WI38 (cell line): ENCODE results near the gene ANKHD1.

Experiments used
- H3K4me3 ChIP-seq: 2 replicates; pipeline ENCODE4 v1.5.1; 2011; ENCODE audit warnings: low read depth, mild to moderate bottlenecking, control low read depth, low read length
- CTCF ChIP-seq: IDR thresholded peaks from 2 replicates; pipeline ENCODE4 v1.5.1; 2012; ENCODE audit warnings: low read depth, mild to moderate bottlenecking, control low read depth, low read length

ANKHD1 gene

GRCh38 chr5:140551872-140552271 is 150.2 kb downstream of the ANKHD1 start:
- no peak overlapping the region for H3K4me3 ChIP-seq
- TF ChIP-seq CTCF, result no peak

GRCh38 chr5:140553657-140554056 is 152.0 kb downstream of the ANKHD1 start:
- no peak for TF ChIP-seq CTCF
- no peak overlapping the region for H3K4me3 ChIP-seq

GRCh38 chr5:140554454-140554853 is 152.8 kb downstream of the ANKHD1 start:
- no peak overlapping the region for H3K4me3 ChIP-seq
- no peak for TF ChIP-seq CTCF

- no peak for TF ChIP-seq CTCF
Observed at GRCh38 chr5:140555747-140556312, 154.2 kb downstream of the ANKHD1 start.

GRCh38 chr5:140556438-140556837 is 154.8 kb downstream of the ANKHD1 start:
- peak overlapping the region; percentile 82 for H3K4me3 ChIP-seq
- TF ChIP-seq CTCF, result no peak

More at GRCh38 chr5:140555747-140556312, 154.2 kb downstream of the ANKHD1 start:
- peak overlapping the region; percentile 82 for H3K4me3 ChIP-seq

- peak within 1 kb of the TSS; percentile 82 for H3K4me3 ChIP-seq
- no peak for TF ChIP-seq CTCF
Observed at GRCh38 chr5:140557136-140557805, 155.6 kb downstream of the ANKHD1 start, which contains the start of gene SRA1. Gene SRA1 (minus strand): TSS chr5:140557473. CDS start chr5:140557452, 21 bp downstream.

GRCh38 chr5:140557965-140558364 is 156.3 kb downstream of the ANKHD1 start:
- no peak for TF ChIP-seq CTCF
- no peak overlapping the region; the same call in 1 of the 2 replicates for H3K4me3 ChIP-seq
